Astrocyte of the spinal cord (primary cell): ENCODE results near the gene ACCSL.

ENCODE experiments used
- DNase-seq: peaks from one replicate; pipeline ENCODE4 v3.0.0; 2011; ENCODE audit warnings: low read depth, low spot score
- H3K4me3 ChIP-seq: 2 replicates; pipeline ENCODE4 v1.5.1; 2011; ENCODE audit warnings: low read depth, mild to moderate bottlenecking, low read length, moderate library complexity
- CTCF ChIP-seq: IDR thresholded peaks from 2 replicates; pipeline ENCODE4 v1.5.1; 2012; ENCODE audit warnings: low read depth, mild to moderate bottlenecking, low read length, inconsistent platforms
- in situ Hi-C: cut with HindIII; loops from 2 replicates; pipeline ENCODE4 v1.10.0; 2017; ENCODE audit warnings: low sequenced_read_pairs

ACCSL gene

GRCh38 chr11:44097821-44098220, 50.0 kb downstream of the ACCSL start:
- no peak overlapping the region for H3K4me3 ChIP-seq
- in situ Hi-C loops, result no loop called here
- TF ChIP-seq CTCF, result no peak
- no peak for DNase-seq

- no peak overlapping the region for H3K4me3 ChIP-seq
- in situ Hi-C loops, result loop anchor here (25.0 kb wide), 1 partner anchor 436 kb away; no protein-coding TSS in a partner anchor
- no peak for DNase-seq
- no peak for TF ChIP-seq CTCF
These were observed 53.3 kb downstream of the ACCSL start for GRCh38 chr11:44101098-44101497.

GRCh38 chr11:44104481-44105294, 56.9 kb downstream of the ACCSL start:
- in situ Hi-C loops, result loop anchor here (25.0 kb wide), 1 partner anchor 433 kb away; no protein-coding TSS in a partner anchor
- no peak overlapping the region for H3K4me3 ChIP-seq
- no peak for DNase-seq
- peak; percentile 1 for TF ChIP-seq CTCF

- H3K4me3 ChIP-seq, result no peak overlapping the region
- no peak for DNase-seq
- in situ Hi-C loops, result loop anchor here (25.0 kb wide), 1 partner anchor 429 kb away; no protein-coding TSS in a partner anchor
- no peak for TF ChIP-seq CTCF
These were observed 60.5 kb downstream of the ACCSL start for GRCh38 chr11:44108260-44108659.
